HEK293T (cell line): ENCODE measurements around the gene PPP2R5E.

Experiments used
- CTCF ChIA-PET: fragments of 350-600 bp; formaldehyde crosslinking; extraction: SDS; loops from one replicate; lab custom pipeline; 2021; ENCODE audit warnings: antibody characterized with exemption, inconsistent platforms; lab: Yijun Ruan, JAX
- POLR2A ChIA-PET: fragments of 350-600 bp; formaldehyde crosslinking; extraction: SDS; loops from one replicate; lab custom pipeline; 2020; ENCODE audit warnings: antibody characterized with exemption, inconsistent platforms; lab: Yijun Ruan, JAX
- DNase-seq: peaks from one replicate; pipeline ENCODE4 v3.0.0; 2012; ENCODE audit warnings: mixed read lengths; ENCODE audit errors: extremely low spot score
- ARNT ChIP-seq: fragments of 450-650 bp; IDR thresholded peaks from 2 replicates; pipeline ENCODE4 v1.6.1; 2017; ENCODE audit warnings: mild to moderate bottlenecking
- BHLHE40 ChIP-seq: fragments of 450-650 bp; IDR thresholded peaks from 2 replicates; pipeline ENCODE4 v1.6.1; 2016; ENCODE audit warnings: mild to moderate bottlenecking, moderate library complexity, borderline replicate concordance
- CTBP1 ChIP-seq: fragments of 450-650 bp; IDR thresholded peaks from 2 replicates; pipeline ENCODE4 v1.6.1; 2016; ENCODE audit warnings: borderline replicate concordance
- ELF4 ChIP-seq: fragments of 450-650 bp; IDR thresholded peaks from 2 replicates; pipeline ENCODE4 v1.6.1; 2017; ENCODE audit warnings: antibody characterized with exemption
- FOXA1 ChIP-seq: fragments of 450-650 bp; IDR thresholded peaks from 2 replicates; pipeline ENCODE4 v1.6.1; 2016; ENCODE audit warnings: mild to moderate bottlenecking
- FOXK2 ChIP-seq: fragments of 450-650 bp; IDR thresholded peaks from 2 replicates; pipeline ENCODE4 v1.6.1; 2016; ENCODE audit warnings: mild to moderate bottlenecking
- FOXM1 ChIP-seq: fragments of 450-650 bp; IDR thresholded peaks from 2 replicates; pipeline ENCODE4 v1.6.1; 2017; ENCODE audit warnings: mild to moderate bottlenecking, borderline replicate concordance
- HDGF ChIP-seq: fragments of 450-650 bp; IDR thresholded peaks from 2 replicates; pipeline ENCODE4 v1.6.1; 2017; ENCODE audit warnings: antibody characterized with exemption, borderline replicate concordance
- L3MBTL2 ChIP-seq: fragments of 450-650 bp; conservative IDR thresholded peaks from 2 replicates; pipeline ENCODE4 v1.6.1; 2016; ENCODE audit warnings: mild to moderate bottlenecking
- LEF1 ChIP-seq: fragments of 450-650 bp; IDR thresholded peaks from 2 replicates; pipeline ENCODE4 v1.6.1; 2017; ENCODE audit warnings: mild to moderate bottlenecking, borderline replicate concordance
- NFRKB ChIP-seq: fragments of 450-650 bp; IDR thresholded peaks from 2 replicates; pipeline ENCODE4 v1.6.1; 2016; ENCODE audit warnings: mild to moderate bottlenecking, moderate library complexity
- PKNOX1 ChIP-seq: fragments of 450-650 bp; IDR thresholded peaks from 2 replicates; pipeline ENCODE4 v1.6.1; 2016
- SP1 ChIP-seq: fragments of 450-650 bp; IDR thresholded peaks from 2 replicates; pipeline ENCODE4 v1.6.1; 2017
- SUZ12 ChIP-seq: fragments of 450-650 bp; IDR thresholded peaks from 2 replicates; pipeline ENCODE4 v1.6.1; 2016; ENCODE audit warnings: mild to moderate bottlenecking
- TARDBP ChIP-seq: fragments of 450-650 bp; IDR thresholded peaks from 2 replicates; pipeline ENCODE4 v1.6.1; 2016
- ZNF384 ChIP-seq: fragments of 450-650 bp; IDR thresholded peaks from 2 replicates; pipeline ENCODE4 v1.6.1; 2016

Gene PPP2R5E

GRCh38 chr14:63428486-63428885, 114.7 kb downstream of the PPP2R5E start:
- ChIA-PET POLR2A (no interaction called here), CTCF (no interaction called here)
- no peak for DNase-seq
- no peak for TF ChIP-seq HDGF
- no peak for TF ChIP-seq FOXK2
- no peak for TF ChIP-seq FOXA1
- TF ChIP-seq ZNF384, result no peak
- TF ChIP-seq ELF4, result no peak
- no peak for TF ChIP-seq SP1
- TF ChIP-seq BHLHE40, result no peak
- no peak for TF ChIP-seq FOXM1
- TF ChIP-seq ARNT, result no peak
- no peak for TF ChIP-seq CTBP1
- TF ChIP-seq TARDBP, result no peak
- no peak for TF ChIP-seq SUZ12
- no peak for TF ChIP-seq LEF1
- no peak for TF ChIP-seq NFRKB
- TF ChIP-seq PKNOX1, result no peak
- TF ChIP-seq L3MBTL2, result no peak

GRCh38 chr14:63426838-63427352, 116.3 kb downstream of the PPP2R5E start:
- ChIA-PET POLR2A (no interaction called here), CTCF (interaction anchor here (0.6 to 0.7 kb wide), 3 partner anchors 44 to 468 kb away, joined by 3 to 10 read pairs (median 8); no protein-coding TSS in a partner anchor)
- TF ChIP-seq LEF1 (no peak), FOXM1 (no peak), TARDBP (no peak), PKNOX1 (no peak), SUZ12 (no peak), NFRKB (no peak), HDGF (no peak), BHLHE40 (no peak), ARNT (no peak), FOXK2 (no peak), SP1 (no peak), CTBP1 (no peak), ZNF384 (no peak), ELF4 (no peak), L3MBTL2 (no peak), FOXA1 (no peak)
- DNase-seq, result no peak

GRCh38 chr14:63423889-63424288, 119.3 kb downstream of the PPP2R5E start:
- ChIA-PET CTCF (no interaction called here), POLR2A (interaction anchor here (1.1 kb wide), 1 partner anchor 9 kb away, joined by 3 read pairs; no protein-coding TSS in a partner anchor)
- no peak for TF ChIP-seq FOXM1
- TF ChIP-seq FOXA1, result no peak
- no peak for TF ChIP-seq BHLHE40
- TF ChIP-seq L3MBTL2, result no peak
- TF ChIP-seq NFRKB, result no peak
- no peak for TF ChIP-seq ELF4
- TF ChIP-seq LEF1, result no peak
- TF ChIP-seq HDGF, result no peak
- no peak for TF ChIP-seq ZNF384
- TF ChIP-seq ARNT, result no peak

GRCh38 chr14:63423381-63423780, 119.8 kb downstream of the PPP2R5E start:
- ChIA-PET POLR2A (interaction anchor here (1.1 kb wide), 1 partner anchor 9 kb away, joined by 3 read pairs; no protein-coding TSS in a partner anchor), CTCF (no interaction called here)
- TF ChIP-seq PKNOX1 (no peak), ZNF384 (no peak), FOXK2 (no peak), FOXM1 (no peak), ELF4 (no peak), NFRKB (no peak), SP1 (no peak), SUZ12 (no peak), L3MBTL2 (no peak), BHLHE40 (no peak), CTBP1 (no peak), FOXA1 (no peak), LEF1 (no peak), HDGF (no peak), ARNT (no peak), TARDBP (no peak)
- no peak for DNase-seq

More at GRCh38 chr14:63423889-63424288, 119.3 kb downstream of the PPP2R5E start:
- DNase-seq, result no peak

GRCh38 chr14:63421919-63422318, 121.3 kb downstream of the PPP2R5E start:
- no peak for DNase-seq
- TF ChIP-seq LEF1, result no peak
- no peak for TF ChIP-seq NFRKB
- TF ChIP-seq HDGF, result no peak
- no peak for TF ChIP-seq ARNT
- TF ChIP-seq TARDBP, result no peak
- no peak for TF ChIP-seq SUZ12
- no peak for TF ChIP-seq BHLHE40
- no peak for TF ChIP-seq L3MBTL2
- TF ChIP-seq ZNF384, result no peak
- TF ChIP-seq FOXK2, result no peak
- CTCF ChIA-PET, result no interaction called here
- POLR2A ChIA-PET, result interaction anchor here (0.8 kb wide), 1 partner anchor 121 kb away, joined by 3 read pairs; the partner anchor contains the start of gene PPP2R5E
